C4-2B (cell line): ENCODE measurements around the gene GALNT4.

Experiments
- H3K27ac ChIP-seq: fragments of 450-650 bp; 2 replicates; pipeline ENCODE4 v1.5.1; 2017
- ZFX ChIP-seq: fragments of 450-650 bp; IDR thresholded peaks from 2 replicates; pipeline ENCODE4 v1.6.1; 2017
- TF ChIP-seq, protein P1 (sequence below): fragments of 450-650 bp; conservative IDR thresholded peaks from 2 replicates; pipeline ENCODE4 v1.5.1; 2017; ENCODE audit warnings: mild to moderate bottlenecking

Gene GALNT4

DNA sequence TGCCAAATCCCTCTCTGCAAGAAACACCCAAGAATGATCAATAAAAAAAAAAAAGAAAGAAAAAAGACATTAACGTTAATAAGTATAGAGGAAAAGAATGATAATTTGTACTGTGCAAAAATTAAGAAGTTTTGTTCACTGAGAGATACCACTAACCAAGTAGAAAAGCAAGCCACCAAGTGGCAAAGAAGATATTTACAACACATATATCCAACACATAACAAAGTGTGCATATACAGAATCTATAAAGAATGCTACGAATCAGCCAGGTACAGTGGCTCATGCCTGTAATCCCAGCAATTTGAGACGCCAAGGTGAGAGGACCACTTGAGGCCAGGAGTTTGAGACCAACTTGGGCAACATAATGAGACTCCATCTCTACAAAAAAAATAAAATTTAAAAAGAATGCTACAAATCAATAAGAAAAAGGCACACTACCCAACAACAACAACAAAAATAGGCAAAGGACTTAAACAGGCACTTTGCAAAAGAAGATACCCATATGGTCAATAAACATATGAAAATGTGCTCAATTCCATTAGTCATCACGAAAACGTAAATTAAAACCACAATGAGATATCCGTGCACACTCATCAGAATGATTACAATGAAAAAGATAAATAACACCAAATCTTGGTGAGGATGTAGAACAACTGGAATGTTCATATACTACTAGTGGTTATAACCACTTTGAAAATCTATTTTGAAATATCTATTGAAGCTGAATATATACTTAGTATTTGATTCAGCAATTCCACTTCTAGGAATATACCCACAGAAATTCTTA, 19.8 kb downstream of the GALNT4 start:
- TF ChIP-seq, protein P1, sequence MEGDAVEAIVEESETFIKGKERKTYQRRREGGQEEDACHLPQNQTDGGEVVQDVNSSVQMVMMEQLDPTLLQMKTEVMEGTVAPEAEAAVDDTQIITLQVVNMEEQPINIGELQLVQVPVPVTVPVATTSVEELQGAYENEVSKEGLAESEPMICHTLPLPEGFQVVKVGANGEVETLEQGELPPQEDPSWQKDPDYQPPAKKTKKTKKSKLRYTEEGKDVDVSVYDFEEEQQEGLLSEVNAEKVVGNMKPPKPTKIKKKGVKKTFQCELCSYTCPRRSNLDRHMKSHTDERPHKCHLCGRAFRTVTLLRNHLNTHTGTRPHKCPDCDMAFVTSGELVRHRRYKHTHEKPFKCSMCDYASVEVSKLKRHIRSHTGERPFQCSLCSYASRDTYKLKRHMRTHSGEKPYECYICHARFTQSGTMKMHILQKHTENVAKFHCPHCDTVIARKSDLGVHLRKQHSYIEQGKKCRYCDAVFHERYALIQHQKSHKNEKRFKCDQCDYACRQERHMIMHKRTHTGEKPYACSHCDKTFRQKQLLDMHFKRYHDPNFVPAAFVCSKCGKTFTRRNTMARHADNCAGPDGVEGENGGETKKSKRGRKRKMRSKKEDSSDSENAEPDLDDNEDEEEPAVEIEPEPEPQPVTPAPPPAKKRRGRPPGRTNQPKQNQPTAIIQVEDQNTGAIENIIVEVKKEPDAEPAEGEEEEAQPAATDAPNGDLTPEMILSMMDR: peak; percentile 20
- TF ChIP-seq ZFX: no peak
- H3K27ac ChIP-seq: no peak overlapping the region

DNA sequence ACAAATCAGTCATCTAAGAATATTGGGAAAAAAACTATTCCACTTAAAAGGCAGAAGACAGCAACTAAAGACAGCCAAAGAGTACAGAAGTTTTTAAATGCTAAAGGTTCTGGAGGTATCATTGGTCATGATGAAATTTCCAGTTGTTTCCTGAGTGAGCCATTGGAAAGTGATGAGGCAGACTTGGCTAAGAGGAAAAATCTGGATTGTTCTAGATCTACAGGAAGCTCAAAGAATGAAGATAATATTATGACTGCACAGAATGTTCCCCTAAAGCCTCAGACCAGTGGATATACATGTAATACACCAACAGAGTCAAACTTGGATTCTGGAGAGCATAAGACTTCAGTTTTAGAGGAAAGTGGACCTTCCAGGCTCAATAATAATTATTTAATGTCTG, 22.8 kb downstream of the GALNT4 start:
- no peak for TF ChIP-seq ZFX
- TF ChIP-seq, protein P1: no peak
- no peak overlapping the region for H3K27ac ChIP-seq

DNA sequence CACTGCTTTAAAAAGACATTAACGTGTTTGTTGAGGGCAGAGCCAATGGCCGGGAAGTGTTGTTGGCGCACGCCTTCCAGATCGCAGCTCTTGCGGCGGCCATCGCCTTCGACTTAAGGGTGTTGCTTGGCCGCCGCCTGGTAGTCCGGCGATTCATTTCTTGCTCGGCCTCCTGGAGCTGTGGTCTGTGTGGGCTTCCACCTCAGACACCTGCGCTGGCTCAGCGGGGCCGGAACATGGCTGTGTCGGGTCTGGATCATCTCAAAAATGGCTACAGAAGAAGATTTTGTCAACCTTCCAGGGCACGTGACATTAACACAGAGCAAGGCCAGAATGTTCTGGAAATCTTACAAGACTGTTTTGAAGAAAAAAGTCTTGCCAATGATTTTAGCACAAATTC, 24.7 kb downstream of the GALNT4 start:
- TF ChIP-seq, protein P1: no peak
- no peak for TF ChIP-seq ZFX
- H3K27ac ChIP-seq: no peak overlapping the region

DNA sequence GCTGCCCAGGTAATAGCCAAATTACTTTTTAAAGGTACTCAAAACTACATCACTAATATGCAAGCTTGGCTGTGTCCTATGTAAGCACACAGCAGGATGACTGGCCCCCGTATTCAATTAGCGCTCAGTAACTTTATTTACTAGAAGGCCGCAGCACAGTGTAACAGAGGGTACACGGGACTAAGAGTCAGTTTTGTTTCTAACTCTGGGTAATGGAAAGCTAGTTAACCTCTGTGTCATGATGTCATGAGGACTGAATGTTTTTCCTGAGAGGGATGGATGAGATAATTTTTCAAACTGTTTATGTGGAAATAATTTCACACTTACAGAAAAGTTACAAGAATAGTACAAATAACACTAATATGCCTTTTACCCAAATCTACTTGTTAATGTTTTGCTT, 27.1 kb downstream of the GALNT4 start:
- no peak for TF ChIP-seq ZFX
- TF ChIP-seq, protein P1: no peak
- no peak overlapping the region for H3K27ac ChIP-seq

DNA sequence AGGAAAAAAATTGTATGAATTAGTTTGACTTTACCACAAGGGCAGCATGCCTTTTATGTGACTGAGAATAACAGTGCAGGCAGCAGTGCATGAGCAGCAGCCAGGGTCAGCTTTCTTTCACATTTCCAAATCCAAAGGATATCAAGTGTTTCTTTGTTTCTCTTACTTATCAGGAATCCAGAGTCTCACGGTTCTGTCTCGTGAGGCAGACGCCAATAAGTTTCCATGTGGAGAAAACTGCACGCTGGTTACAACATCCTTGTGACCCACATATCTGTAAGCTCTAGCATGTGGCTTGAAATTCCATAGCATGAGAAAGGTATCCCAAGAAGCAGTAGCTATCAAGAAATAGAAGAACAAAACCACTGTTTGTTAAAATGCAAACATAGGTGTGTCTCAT, 27.6 kb downstream of the GALNT4 start:
- no peak for TF ChIP-seq ZFX
- TF ChIP-seq, protein P1: no peak
- H3K27ac ChIP-seq: no peak overlapping the region

DNA sequence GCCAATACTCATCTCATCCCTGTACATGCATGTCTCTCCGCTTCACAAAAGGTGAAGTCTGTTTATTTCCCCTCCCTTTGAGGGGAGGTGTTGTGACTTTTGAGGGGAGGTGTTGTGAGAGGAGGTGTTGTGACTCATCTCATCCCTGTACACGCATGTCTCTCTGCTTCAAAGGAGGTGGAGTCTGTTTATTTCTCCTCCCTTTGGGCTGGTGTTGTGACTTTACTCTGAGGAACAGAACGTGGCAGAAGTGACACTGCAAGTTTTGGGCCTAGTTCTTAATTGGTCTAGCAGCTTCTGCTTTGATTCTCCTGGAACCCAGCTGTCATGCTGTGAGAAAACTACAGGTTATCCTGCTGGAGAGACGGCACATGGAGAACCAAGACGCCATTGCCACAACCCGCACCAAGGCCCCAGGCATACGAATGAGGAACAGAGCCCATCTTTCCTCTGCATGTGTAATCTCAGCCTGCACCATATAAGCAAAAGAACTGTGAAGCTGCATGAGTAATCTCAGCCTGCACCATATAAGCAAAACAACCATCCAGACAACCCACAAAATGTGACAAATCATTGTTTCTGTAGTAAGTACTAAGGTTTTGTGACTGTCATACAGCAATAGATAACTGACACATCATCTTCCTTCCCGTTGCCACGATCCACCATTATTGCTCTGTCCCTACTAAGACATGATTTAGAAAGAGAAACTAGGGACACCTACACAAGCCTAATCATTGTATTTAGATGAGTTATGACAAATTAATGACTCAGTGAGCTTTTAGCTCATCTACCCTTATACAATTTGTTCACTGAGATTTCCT, 30.0 kb downstream of the GALNT4 start:
- TF ChIP-seq, protein P1: no peak
- no peak for TF ChIP-seq ZFX
- H3K27ac ChIP-seq: no peak overlapping the region

DNA sequence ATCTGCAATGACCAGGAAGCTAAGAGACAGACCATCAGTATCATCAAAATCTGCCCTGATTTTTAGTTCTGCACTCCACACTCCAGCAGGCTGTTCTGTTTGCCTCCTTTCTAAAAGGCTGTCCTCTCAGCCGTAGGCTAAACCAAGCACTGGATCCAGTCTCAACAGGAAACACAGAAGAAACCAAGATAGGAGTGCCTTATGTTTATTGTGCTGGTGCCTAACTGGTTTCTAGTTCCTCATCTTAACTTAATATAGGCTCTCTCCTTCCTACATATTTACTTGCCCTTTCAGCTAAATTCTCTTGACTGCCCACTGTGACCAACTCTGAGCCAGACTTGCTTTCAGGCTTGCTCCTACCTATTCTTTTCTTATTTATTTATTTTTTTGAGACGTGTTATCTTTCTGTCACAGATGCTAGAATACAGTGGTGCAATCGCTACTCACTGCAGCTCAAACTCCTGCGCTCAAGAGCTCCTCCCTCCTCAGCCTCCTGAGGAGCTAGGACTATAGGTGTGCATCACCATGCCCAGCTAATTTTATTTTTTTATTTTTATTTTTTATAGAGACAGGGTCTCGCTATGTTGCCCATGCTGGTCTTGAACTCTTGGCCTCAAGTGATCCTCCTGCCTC, 30.8 kb downstream of the GALNT4 start:
- TF ChIP-seq, protein P1: no peak
- no peak for TF ChIP-seq ZFX
- no peak overlapping the region for H3K27ac ChIP-seq
